ENCODE data around the gene RBM6. TPM values are rescaled to one million over a fixed set of nuclear protein-coding genes. Genes with fewer than 3 reads are reported as not detected.

The RBM6 gene
- total RNA-seq, 1 experiment from 2014 or later, result 90.7 TPM

DNA sequence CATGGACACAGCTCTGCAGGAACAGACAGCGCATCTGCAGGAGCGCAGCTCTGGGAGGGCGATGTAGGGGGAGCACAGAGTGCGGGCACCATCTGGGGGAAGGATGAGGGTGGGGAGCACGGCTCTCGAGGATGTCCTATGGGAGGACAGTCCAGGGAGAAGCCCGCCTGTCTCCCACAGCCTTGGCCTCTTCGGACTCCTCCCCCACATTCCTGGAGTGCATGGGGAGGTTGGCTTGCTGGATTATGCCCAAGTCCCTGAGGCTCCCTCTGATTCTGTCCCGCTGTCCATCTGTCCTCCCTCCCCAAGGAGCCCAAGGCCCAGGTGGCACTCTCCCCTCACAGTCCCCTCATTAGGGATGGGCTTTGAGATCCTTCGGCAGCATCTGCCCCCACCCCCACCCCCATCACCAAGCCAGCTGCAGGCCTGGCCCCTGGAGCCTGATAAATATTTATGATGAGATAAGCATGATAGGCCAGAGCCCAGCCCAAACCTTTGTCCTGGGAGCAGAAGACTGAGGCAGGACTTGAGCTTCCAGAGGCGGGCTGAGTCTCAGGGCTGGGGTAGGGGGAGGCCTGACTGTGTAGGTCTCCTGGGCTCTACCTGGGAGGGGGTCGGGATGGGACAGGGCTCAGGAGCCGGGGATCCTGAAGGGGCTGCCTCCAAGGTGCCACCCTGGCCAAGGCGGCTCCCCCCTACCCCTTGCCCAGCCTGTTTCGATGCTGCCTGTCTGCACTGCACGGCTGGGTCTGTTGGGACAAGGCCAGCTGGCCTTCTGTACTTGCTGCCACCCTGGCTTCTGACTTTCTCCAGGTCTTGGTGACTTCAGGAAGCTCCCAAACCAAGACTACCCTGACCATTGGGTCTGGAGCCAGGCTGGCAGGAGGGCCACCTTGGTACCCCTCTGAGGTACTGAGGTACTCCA is 186.6 kb downstream of the RBM6 start:
- H3K23me2 ChIP-seq (ENCODE audit: insufficient read length, low read depth, low read length, poor library complexity, severe bottlenecking), result no peaks in the 10 kb centered on the region
- no peak for DNase-seq
- no peak overlapping the region for H3K4ac ChIP-seq (ENCODE audit: low read depth, low read length)
- no peak overlapping the region for H3K56ac ChIP-seq (ENCODE audit: insufficient read length, low read depth, low read length)
- H2BK20ac ChIP-seq (ENCODE audit: low read depth, low read length, poor library complexity, severe bottlenecking), result no peak overlapping the region
- Mint-ChIP-seq H3K4me1 (peaks cover 24 to 41% of the 10 kb centered on the region in 2 experiments), H3K4me3 (no peak overlapping the region; a peak in 1 of 5 replicates), H3K27ac (peak overlapping the region in 2 of 3 experiments; percentile 57 to 87; a peak in 5 of 7 replicates), H3K9me3 (no peaks in the 10 kb centered on the region), H3K27me3 (ENCODE audit: low read depth) (no peaks in the 10 kb centered on the region; the same call in 1 of the 2 replicates), H3K36me3 (ENCODE audit: insufficient read depth in 1 of 3, low read depth in 3 of 3) (no peaks in the 10 kb centered on the region; a peak in 2 of 7 replicates)
- no peak overlapping the region for H2BK5ac ChIP-seq (ENCODE audit: insufficient read length, low read length)
- H3K27ac ChIP-seq (ENCODE audit: insufficient read length, low read depth, low read length), result no peak overlapping the region
- TF ChIP-seq, protein P1, sequence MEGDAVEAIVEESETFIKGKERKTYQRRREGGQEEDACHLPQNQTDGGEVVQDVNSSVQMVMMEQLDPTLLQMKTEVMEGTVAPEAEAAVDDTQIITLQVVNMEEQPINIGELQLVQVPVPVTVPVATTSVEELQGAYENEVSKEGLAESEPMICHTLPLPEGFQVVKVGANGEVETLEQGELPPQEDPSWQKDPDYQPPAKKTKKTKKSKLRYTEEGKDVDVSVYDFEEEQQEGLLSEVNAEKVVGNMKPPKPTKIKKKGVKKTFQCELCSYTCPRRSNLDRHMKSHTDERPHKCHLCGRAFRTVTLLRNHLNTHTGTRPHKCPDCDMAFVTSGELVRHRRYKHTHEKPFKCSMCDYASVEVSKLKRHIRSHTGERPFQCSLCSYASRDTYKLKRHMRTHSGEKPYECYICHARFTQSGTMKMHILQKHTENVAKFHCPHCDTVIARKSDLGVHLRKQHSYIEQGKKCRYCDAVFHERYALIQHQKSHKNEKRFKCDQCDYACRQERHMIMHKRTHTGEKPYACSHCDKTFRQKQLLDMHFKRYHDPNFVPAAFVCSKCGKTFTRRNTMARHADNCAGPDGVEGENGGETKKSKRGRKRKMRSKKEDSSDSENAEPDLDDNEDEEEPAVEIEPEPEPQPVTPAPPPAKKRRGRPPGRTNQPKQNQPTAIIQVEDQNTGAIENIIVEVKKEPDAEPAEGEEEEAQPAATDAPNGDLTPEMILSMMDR (conservative IDR thresholded peaks at IDR 0.05), result no peak
- no peak overlapping the region for H2AFZ ChIP-seq (ENCODE audit: low read length)
- no peak overlapping the region for H2BK120ac ChIP-seq (ENCODE audit: low read depth, low read length, poor library complexity, severe bottlenecking)
- no peaks in the 10 kb centered on the region for H3K27me3 ChIP-seq (ENCODE audit: insufficient read depth, low read length)
- no peaks in the 10 kb centered on the region for H3K79me2 ChIP-seq (ENCODE audit: insufficient read depth, low read length)
- no peak overlapping the region for H4K8ac ChIP-seq (replicated peaks; ENCODE audit: insufficient read length, low read depth, low read length)
- no peak overlapping the region for H2AK5ac ChIP-seq (ENCODE audit: insufficient read length, low read length)
- no peak overlapping the region for H4K5ac ChIP-seq (ENCODE audit: insufficient read length, low read depth, low read length)
- no peak overlapping the region for H3T11ph ChIP-seq (ENCODE audit: low read length)
- H4K91ac ChIP-seq (ENCODE audit: insufficient read length, low read depth, low read length), result no peak overlapping the region
- H3K14ac ChIP-seq (ENCODE audit: insufficient read depth, low read length), result 0 out of 2 replicates have a peak overlapping the region, but pooled peaks have one; percentile 17
- H3K9me3 ChIP-seq (ENCODE audit: control insufficient read depth, low read depth, low read length), result no peaks in the 10 kb centered on the region
- no peaks in the 10 kb centered on the region for H4K20me1 ChIP-seq (ENCODE audit: control insufficient read depth, insufficient read depth, insufficient read length)
- H2BK15ac ChIP-seq (ENCODE audit: low read depth, low read length), result no peak overlapping the region
- no peak overlapping the region for H3K9ac ChIP-seq (ENCODE audit: extremely low read depth, insufficient read length, low read length)
- no peak overlapping the region for H3K18ac ChIP-seq (ENCODE audit: insufficient read length, low read depth, low read length)
- no peaks in the 10 kb centered on the region for H3K79me1 ChIP-seq (ENCODE audit: insufficient read depth, low read depth, low read length, poor library complexity, severe bottlenecking)
- H2BK12ac ChIP-seq (ENCODE audit: insufficient read length, low read depth, low read length), result no peak overlapping the region
- H3K23ac ChIP-seq (ENCODE audit: insufficient read length, low read depth, low read length), result no peak overlapping the region
- H3K4me1 ChIP-seq (ENCODE audit: insufficient read depth, low read length), result peaks cover 4% of the 10 kb centered on the region; the same call in 1 of the 2 replicates
- no CpG with 5 or more reads among the region's 16 CpGs for WGBS (ENCODE audit: extremely low coverage, insufficient read length, low lambda C conversion rate)
- no peak overlapping the region for H3K4me2 ChIP-seq (ENCODE audit: insufficient read depth, insufficient read length, low read length)

Other genes with a start within 250 kb of the RBM6 start
- gene AMIGO3, start 220.5 kb upstream of the RBM6 start, total RNA-seq (2021), result 3.0 and 3.8 TPM in 2 replicates
- gene GMPPB, start 216.2 kb upstream of the RBM6 start, total RNA-seq (2021), result 29.1 and 31.1 TPM in 2 replicates
- 42.0 and 42.2 TPM in 2 replicates for gene IP6K1, start 153.6 kb upstream of the RBM6 start, total RNA-seq (2021)
- not detected in 2 replicates for gene CDHR4, start 140.3 kb upstream of the RBM6 start, total RNA-seq (2021)
- 1.2 and 1.4 TPM in 2 replicates for gene INKA1, start 136.9 kb upstream of the RBM6 start, total RNA-seq (2021)
- 0.85 and 1.0 TPM in 2 replicates for gene UBA7, start 126.2 kb upstream of the RBM6 start, total RNA-seq (2021)
- gene TRAIP, start 83.6 kb upstream of the RBM6 start, total RNA-seq (2021), result 30.9 and 36.7 TPM in 2 replicates
- gene CAMKV, start 70.2 kb upstream of the RBM6 start, total RNA-seq (2021), result 50.4 and 54.2 TPM in 2 replicates
- gene MST1R, start 36.3 kb upstream of the RBM6 start, total RNA-seq (2021), result 4.9 and 5.3 TPM in 2 replicates
- gene MON1A, start 10.3 kb upstream of the RBM6 start, total RNA-seq (2021), result 10.0 and 10.9 TPM in 2 replicates
- gene RBM5, start 148.8 kb downstream of the RBM6 start, total RNA-seq (2021), result 110 and 123 TPM in 2 replicates
- 11.9 and 14.3 TPM in 2 replicates for gene SEMA3F, start 215.2 kb downstream of the RBM6 start, total RNA-seq (2021)